Epithelial cell of proximal tubule (primary cell): ENCODE measurements around the gene LCAT. TPM values are rescaled to one million over a fixed set of nuclear protein-coding genes. Genes with fewer than 3 reads are reported as not detected.
A peak's percentile ranks its signal among the peaks of the same experiment; 100 is the strongest.
"Not testable (repeated sequence)": the region's sequence is repeated elsewhere in the genome, so short reads cannot be mapped to it uniquely, and the experiment has no call there.

Source experiments
- DNase-seq: peaks from one replicate; pipeline ENCODE4 v3.0.0-alpha.2; 2011; ENCODE audit warnings: low read depth
- H3K4me3 ChIP-seq: 2 replicates; pipeline ENCODE4 v1.5.1; 2011; ENCODE audit warnings: low read depth, mild to moderate bottlenecking, low read length
- CTCF ChIP-seq: conservative IDR thresholded peaks from 2 replicates; pipeline ENCODE4 v1.5.1; 2012; ENCODE audit warnings: low read depth, mild to moderate bottlenecking, low read length
- total RNA-seq: library from RNA; depleted of rRNA; stranded (reverse); fragments of >200 nt; gene quantifications from 2 replicates; pipeline ENCODE4 v1.2.3, GENCODE V29; 2015

LCAT gene
- total RNA-seq, 1 donor from 2014 or later = 7.5 TPM

DNA sequence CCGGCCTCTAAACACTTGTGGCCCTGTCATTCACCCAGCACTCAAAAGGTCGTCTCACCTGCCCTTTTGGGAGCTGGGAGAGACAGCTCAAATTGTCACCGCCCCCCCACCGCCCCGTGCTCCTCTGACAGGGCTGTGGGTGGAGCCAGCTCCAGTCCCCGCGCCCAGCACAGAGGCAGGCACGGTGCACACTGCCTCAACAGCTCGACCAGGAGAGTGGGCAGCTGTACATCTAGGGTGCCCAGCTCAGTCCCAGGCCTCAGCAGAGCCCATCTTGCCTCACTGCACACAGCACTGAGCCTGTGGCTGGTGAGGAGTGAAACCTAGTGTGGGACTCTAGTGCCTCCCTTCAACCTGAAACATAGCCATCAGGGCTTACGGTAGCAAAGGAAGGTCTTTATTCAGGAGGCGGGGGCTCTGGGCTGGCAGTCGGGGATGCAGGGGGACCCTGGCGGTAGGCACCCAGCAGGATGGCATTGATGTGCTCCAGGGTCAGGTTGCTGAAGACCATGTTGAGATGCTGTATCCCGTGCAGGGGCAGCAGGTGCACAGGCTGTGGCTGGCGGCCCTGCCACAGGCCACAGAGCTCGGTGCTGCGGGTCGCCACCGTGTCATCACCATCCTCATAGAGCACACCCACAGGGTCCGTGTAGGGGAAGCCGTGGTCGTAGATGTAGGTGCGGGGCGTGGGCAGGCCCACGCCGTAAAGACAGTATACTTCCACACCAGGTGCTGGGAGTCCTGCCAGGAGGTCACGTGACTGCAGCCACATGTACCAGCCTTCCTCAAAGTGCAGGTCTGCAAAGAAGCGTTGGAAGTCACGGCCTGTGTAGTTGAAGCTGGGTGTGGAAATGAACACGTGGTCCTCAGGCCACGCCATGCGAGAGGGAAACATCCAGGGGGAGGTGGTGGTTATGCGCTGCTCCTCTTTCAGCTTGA is 4.1 kb downstream of the LCAT start:
- H3K4me3 ChIP-seq = no peak overlapping the region
- no peak for TF ChIP-seq CTCF
- no peak for DNase-seq

DNA sequence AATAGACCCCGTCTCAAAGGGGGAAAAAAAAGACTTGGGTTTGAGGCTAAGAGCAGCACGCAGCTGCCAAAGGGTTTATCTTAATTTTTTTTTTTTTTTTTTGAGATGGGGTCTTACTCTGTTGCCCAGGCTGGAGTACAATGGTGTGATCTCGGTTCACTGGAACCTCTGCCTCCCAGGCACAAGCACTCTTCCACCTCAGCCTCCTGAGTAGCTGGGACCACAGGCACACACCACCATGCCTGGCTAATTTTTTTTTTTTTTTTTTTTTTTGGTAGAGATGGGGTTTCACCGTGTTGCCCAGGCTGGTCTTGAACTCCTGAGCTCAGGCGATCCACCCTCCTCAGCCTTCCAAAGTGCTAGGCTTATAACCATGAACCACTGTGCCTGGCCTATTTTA is 6.2 kb downstream of the LCAT start:
- not testable (repeated sequence) for DNase-seq, H3K4me3 ChIP-seq

- TF ChIP-seq CTCF = no peak
- no peak for DNase-seq
- peak overlapping the region; percentile 77 for H3K4me3 ChIP-seq
Observed at GRCh38 chr16:67936880-67937605, 6.9 kb downstream of the LCAT start.

- DNase-seq = no peak
- no peak for TF ChIP-seq CTCF
Observed at GRCh38 chr16:67936124-67936879, 7.6 kb downstream of the LCAT start, which contains the start of gene PSMB10. Gene PSMB10 (minus strand): TSS chr16:67936850. CDS start chr16:67936749, 101 bp downstream.

GRCh38 chr16:67935402-67936123 is 8.4 kb downstream of the LCAT start:
- DNase-seq = peak; percentile 56
- no peak for TF ChIP-seq CTCF
- H3K4me3 ChIP-seq = peak overlapping the region; percentile 77

More at GRCh38 chr16:67936124-67936879, 7.6 kb downstream of the LCAT start, which contains the start of gene PSMB10:
- H3K4me3 ChIP-seq = peak within 1 kb of the TSS; percentile 77

DNA sequence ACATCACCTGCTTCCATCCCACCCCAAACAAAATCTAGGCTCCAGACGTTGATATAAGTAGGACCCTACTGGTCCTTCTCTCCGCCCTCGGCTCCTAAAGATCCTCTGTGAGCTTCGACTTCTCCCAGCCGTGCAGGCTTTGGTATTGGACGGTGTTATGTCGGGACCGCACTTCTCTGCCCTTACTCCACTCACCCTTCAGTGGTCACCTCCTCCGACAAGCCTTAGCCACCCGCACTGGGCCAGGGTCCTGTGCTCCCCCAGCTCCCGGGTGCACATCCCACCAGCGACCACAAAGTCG is 8.9 kb downstream of the LCAT start:
- peak overlapping the region; percentile 77 for H3K4me3 ChIP-seq
- no peak for TF ChIP-seq CTCF
- DNase-seq = no peak
